Gastrocnemius medialis (tissue), 4 donors: ENCODE results near the gene MYT1.
"Not testable (repeated sequence)": the region's sequence is repeated elsewhere in the genome, so short reads cannot be mapped to it uniquely, and the experiment has no call there.

Source experiments
- CTCF ChIP-seq, 5 experiments: fragments of 450-650 bp in 3 of 5; fragments of 200-600 bp in 2 of 5; sonication (generic) in 2 of 5; IDR thresholded peaks in 4 of 5; conservative IDR thresholded peaks in 1 of 5; 1 replicate in 4 of 5; 2 replicates in 1 of 5; pipeline ENCODE4 v1.5.1; 2016 to 2019; ENCODE audit warnings: antibody characterized with exemption in 5 of 5, mild to moderate bottlenecking in 3 of 5, moderate library complexity in 3 of 5
- POLR2A ChIP-seq, 2 donors: fragments of 450-650 bp; IDR thresholded peaks; one replicate each; pipeline ENCODE4 v1.6.1; 2017; ENCODE audit warnings: antibody characterized with exemption in 2 of 2, mild to moderate bottlenecking in 2 of 2, moderate library complexity in 2 of 2

- TF ChIP-seq POLR2A (IDR thresholded peaks at IDR 0.05) = not testable (repeated sequence)
- TF ChIP-seq CTCF (IDR thresholded peaks at IDR 0.05 in 4 of 5, conservative IDR thresholded peaks at IDR 0.05 in 1 of 5) = peak; percentile 4 to 96 (median 74)
These were observed 121.6 kb downstream of the MYT1 start for GRCh38 chr20:64285579-64286446.
